Left lung (tissue), 10 donors: Measurements from ENCODE around the gene ACP6. TPM values are rescaled to one million over a fixed set of nuclear protein-coding genes. Genes with fewer than 3 reads are reported as not detected.

Experiments used
- ATAC-seq: fragments of 200-7000 bp; cut with Tn5 transposase; one replicate; pipeline ENCODE4 v1.9.1; 2020; ENCODE audit warnings: moderate library complexity
- DNase-seq, 4 donors: peaks; one replicate each; pipeline ENCODE4 v3.0.0-alpha.2; 2013 to 2020
- H3K27ac ChIP-seq, 2 donors: fragments of 200-600 bp; sonication (generic) in 1 of 2; one replicate each; pipeline versions ENCODE4 v1.5.0 to v1.8.0; 2020 to 2021
- H3K27me3 ChIP-seq, 2 donors: fragments of 200-600 bp; sonication (generic) in 1 of 2; one replicate each; pipeline versions ENCODE4 v1.5.0 to v1.8.0; 2020 to 2021
- H3K36me3 ChIP-seq, 2 donors: fragments of 200-600 bp; sonication (generic) in 1 of 2; one replicate each; pipeline versions ENCODE4 v1.5.0 to v1.8.0; 2020 to 2021
- H3K4me1 ChIP-seq, 2 donors: fragments of 200-600 bp; one replicate each; pipeline ENCODE4 v1.8.0; 2021
- H3K4me3 ChIP-seq, 2 donors: fragments of 200-600 bp; sonication (generic) in 1 of 2; one replicate each; pipeline versions ENCODE4 v1.5.0 to v1.8.0; 2020 to 2021; ENCODE audit warnings: mild to moderate bottlenecking in 1 of 2
- H3K9me3 ChIP-seq, 2 donors: fragments of 200-600 bp; sonication (generic) in 1 of 2; one replicate each; pipeline versions ENCODE4 v1.5.0 to v1.8.0; 2020 to 2021
- CTCF ChIP-seq, 2 donors: fragments of 200-600 bp; sonication (generic) in 1 of 2; IDR thresholded peaks; one replicate each; pipeline versions ENCODE4 v1.5.0 to v1.8.0; 2021; ENCODE audit warnings: antibody characterized with exemption in 2 of 2
- intact Hi-C, 2 donors: fragments of 100-400 bp; cut with DNase I; formaldehyde crosslinking; loops; one replicate each; pipeline versions ENCODE4 v1.11.2 to v1.14.2; 2022
- polyA plus RNA-seq, 6 donors: library from polyadenylated mRNA; unstranded; fragments of 120-200 nt; gene quantifications; one replicate each; pipeline ENCODE4 v1.2.1, GENCODE V29; 2013; ENCODE audit not compliant: insufficient read length in 6 of 6
- total RNA-seq, 2 donors: library from RNA; stranded (reverse); fragmentation: NEBNext Ultra II Directional; extraction: Animal tissue kit (Norgen Biotek cat#: 25700); gene quantifications; one replicate each; pipeline ENCODE4 v1.2.1, GENCODE V29; 2021
- donor health status: DM: no; HTN: yes; CAD: no.
- donor health status: DM: no; HTN: no; CAD: no.

Gene ACP6
- total and polyA plus RNA-seq, 8 donors, result 14.1 to 25.2 (median 22.8) TPM

- intact Hi-C loops, result no loop called here
- ATAC-seq (peak; percentile 96), DNase-seq (peak; percentile 92 to 99 (median 98))
- H3K36me3 ChIP-seq, result no peaks in the 10 kb centered on the region
- peaks cover 7 to 16% of the 10 kb centered on the region in 2 donors for H3K4me1 ChIP-seq
- peak overlapping the region; percentile 70 to 75 for H3K4me3 ChIP-seq
- peaks cover 0 to 27% of the 10 kb centered on the region in 2 donors for H3K27me3 ChIP-seq
- H3K9me3 ChIP-seq, result no peaks in the 10 kb centered on the region
- peak overlapping the region; percentile 80 to 82 for H3K27ac ChIP-seq
- TF ChIP-seq CTCF (IDR thresholded peaks at IDR 0.05), result no peak
These were observed 70.8 kb downstream of the ACP6 start for GRCh38 chr1:147599362-147600118.

- peak; percentile 20 for ATAC-seq
- TF ChIP-seq CTCF (IDR thresholded peaks at IDR 0.05), result no peak
- peak in 3 of 4 donors; percentile 47 to 87 (median 70) for DNase-seq
- Histone ChIP-seq H3K27me3 (peaks cover 0 to 27% of the 10 kb centered on the region in 2 donors), H3K9me3 (no peaks in the 10 kb centered on the region), H3K27ac (peak overlapping the region; percentile 80 to 82), H3K4me1 (peaks cover 7 to 16% of the 10 kb centered on the region in 2 donors), H3K4me3 (peak overlapping the region; percentile 70 to 75), H3K36me3 (no peaks in the 10 kb centered on the region)
- intact Hi-C loops, result no loop called here
These were observed 71.5 kb downstream of the ACP6 start for GRCh38 chr1:147598621-147599361.

GRCh38 chr1:147597010-147597409 lies 73.3 kb downstream of the ACP6 start:
- intact Hi-C loops, result no loop called here
- H3K9me3 ChIP-seq, result no peaks in the 10 kb centered on the region
- H3K4me1 ChIP-seq, result peaks cover 7 to 16% of the 10 kb centered on the region in 2 donors
- H3K27me3 ChIP-seq, result peaks cover 0 to 30% of the 10 kb centered on the region in 2 donors
- DNase-seq (no peak), ATAC-seq (no peak)
- H3K27ac ChIP-seq, result no peak overlapping the region
- no peak for TF ChIP-seq CTCF (IDR thresholded peaks at IDR 0.05)
- H3K36me3 ChIP-seq, result no peaks in the 10 kb centered on the region
- H3K4me3 ChIP-seq, result no peak overlapping the region

Other genes with a start within 250 kb of the ACP6 start
- 10 to 100 TPM; 17.6 to 22.8 TPM for gene BCL9, start 129.0 kb downstream of the ACP6 start, total RNA-seq
- gene BCL9, start 129.0 kb downstream of the ACP6 start, polyA plus RNA-seq, result 10 to 100 TPM; 36.1 to 44.6 (median 40.5) TPM
- 100 to 1,000 TPM in 1 of 2 donors, 10 to 100 TPM in 1; 68.2 to 109 TPM for gene GJA5, start 90.1 kb upstream of the ACP6 start, total RNA-seq
- gene GJA5, start 90.1 kb upstream of the ACP6 start, polyA plus RNA-seq, result 100 to 1,000 TPM in 1 of 6 donors, 10 to 100 TPM in 5; 67.6 to 105 (median 83.2) TPM
- gene GJA8, start 232.3 kb upstream of the ACP6 start, total RNA-seq, result not detected
- gene GJA8, start 232.3 kb upstream of the ACP6 start, polyA plus RNA-seq, result not detected